Neural cell (in vitro differentiated cells): ENCODE measurements around the gene MAFB. TPM values are rescaled to one million over a fixed set of nuclear protein-coding genes. Genes with fewer than 3 reads are reported as not detected.

Source experiments
- H2AFZ ChIP-seq: fragments of 200-600, 300-800 bp; sonication (generic), shearing (Covaris generic); 2 replicates; pipeline ENCODE4 v1.6.0; 2014; ENCODE audit warnings: low read depth, mild to moderate bottlenecking, antibody characterized with exemption, low read length, moderate library complexity
- H3F3A ChIP-seq: fragments of 200-600 bp; shearing (Covaris generic); 2 replicates; pipeline ENCODE4 v1.6.1; 2016; ENCODE audit warnings: mild to moderate bottlenecking, moderate library complexity, mixed read lengths, antibody characterized with exemption, low read length; ENCODE audit not compliant: insufficient read depth, poor library complexity, severe bottlenecking
- H3K27ac ChIP-seq: fragments of 200-600, 300-800 bp; sonication (generic), shearing (Covaris generic); 2 replicates; pipeline ENCODE4 v1.5.1; 2014; ENCODE audit warnings: mild to moderate bottlenecking, low read length, moderate library complexity
- H3K27me3 ChIP-seq: fragments of 300-800, 200-600 bp; sonication (generic), shearing (Covaris generic); 2 replicates; pipeline ENCODE4 v1.6.0; 2014; ENCODE audit warnings: mild to moderate bottlenecking, low read depth, low read length, moderate library complexity; ENCODE audit not compliant: insufficient read depth
- H3K36me3 ChIP-seq: fragments of 300-800, 200-600 bp; sonication (generic), shearing (Covaris generic); 2 replicates; pipeline ENCODE4 v1.5.1; 2014; ENCODE audit warnings: mild to moderate bottlenecking, antibody characterized with exemption, low read length, moderate library complexity; ENCODE audit not compliant: insufficient read depth
- H3K4me2 ChIP-seq: fragments of 300-800, 200-600 bp; sonication (generic), shearing (Covaris generic); 2 replicates; pipeline ENCODE4 v1.6.0; 2014; ENCODE audit warnings: mild to moderate bottlenecking, low read length
- H3K4me3 ChIP-seq: fragments of 300-800, 200-600 bp; sonication (generic), shearing (Covaris generic); 2 replicates; pipeline ENCODE4 v1.5.1; 2014; ENCODE audit warnings: mild to moderate bottlenecking, low read length, moderate library complexity
- H3K79me2 ChIP-seq: fragments of 200-600 bp; shearing (Covaris generic); replicated peaks from 2 replicates; pipeline ENCODE4 v1.6.0; 2014; ENCODE audit warnings: mild to moderate bottlenecking, low read length, moderate library complexity; ENCODE audit not compliant: insufficient read depth
- H3K9ac ChIP-seq: fragments of 300-800, 200-600 bp; sonication (generic), shearing (Covaris generic); 2 replicates; pipeline ENCODE4 v1.6.1; 2016; ENCODE audit warnings: mild to moderate bottlenecking, low read length, mixed read lengths
- H3K9me2 ChIP-seq: fragments of 200-600 bp; shearing (Covaris generic); 2 replicates; pipeline ENCODE4 v1.6.1; 2016; ENCODE audit warnings: mild to moderate bottlenecking, low read length, mixed read lengths; ENCODE audit not compliant: insufficient read depth
- H3K9me3 ChIP-seq: fragments of 200-600, 300-800 bp; sonication (generic), shearing (Covaris generic); 2 replicates; pipeline ENCODE4 v1.6.1; 2016; ENCODE audit warnings: mild to moderate bottlenecking, mixed run types, low read length, moderate library complexity, mixed read lengths
- H4K20me1 ChIP-seq: fragments of 200-600 bp; shearing (Covaris generic); 2 replicates; pipeline ENCODE4 v1.6.1; 2016; ENCODE audit warnings: mild to moderate bottlenecking, mixed run types; ENCODE audit not compliant: insufficient read depth
- EP300 ChIP-seq: fragments of 450-650 bp; conservative IDR thresholded peaks from 2 replicates; pipeline ENCODE4 v1.6.1; 2014; ENCODE audit warnings: antibody characterized with exemption, mild to moderate bottlenecking, moderate library complexity; ENCODE audit not compliant: poor library complexity, severe bottlenecking
- EZH2 ChIP-seq: fragments of 200-600, 300-800 bp; shearing (Covaris generic), sonication (generic); IDR thresholded peaks from 2 replicates; pipeline ENCODE4 v1.6.1; 2014; ENCODE audit warnings: antibody characterized with exemption, low read length, borderline replicate concordance, mild to moderate bottlenecking; ENCODE audit not compliant: insufficient read depth, poor library complexity, severe bottlenecking
- MXI1 ChIP-seq: fragments of 450-650 bp; conservative IDR thresholded peaks from 2 replicates; pipeline ENCODE4 v1.6.1; 2014; ENCODE audit warnings: antibody characterized with exemption, mild to moderate bottlenecking; ENCODE audit not compliant: poor library complexity, severe bottlenecking
- POLR2AphosphoS5 ChIP-seq: IDR thresholded peaks from 2 replicates; pipeline ENCODE4 v1.6.1; 2012
- RAD21 ChIP-seq: fragments of 450-650 bp; conservative IDR thresholded peaks from 2 replicates; pipeline ENCODE4 v1.6.1; 2014; ENCODE audit warnings: antibody characterized with exemption, mild to moderate bottlenecking, moderate library complexity
- SMC3 ChIP-seq: fragments of 450-650 bp; conservative IDR thresholded peaks from 2 replicates; pipeline ENCODE4 v1.6.1; 2014; ENCODE audit warnings: antibody characterized with exemption, mild to moderate bottlenecking, moderate library complexity; ENCODE audit not compliant: poor library complexity
- TAF1 ChIP-seq: IDR thresholded peaks from 2 replicates; pipeline ENCODE4 v1.6.1; 2012; ENCODE audit warnings: low read depth
- polyA plus RNA-seq: library from polyadenylated mRNA; depleted of rRNA; stranded (reverse); fragments of >200 nt; gene quantifications from 2 replicates; pipeline ENCODE4 v1.2.3, GENCODE V29; 2014
- TF ChIP-seq, protein P1 (sequence below): fragments of 450-650 bp; IDR thresholded peaks from 2 replicates; pipeline ENCODE4 v1.5.1; 2014; ENCODE audit warnings: antibody characterized with exemption, mild to moderate bottlenecking, moderate library complexity; ENCODE audit not compliant: poor library complexity, severe bottlenecking
- TF ChIP-seq, protein P2 (sequence below): IDR thresholded peaks from 2 replicates; pipeline ENCODE4 v1.6.1; 2012; ENCODE audit warnings: borderline replicate concordance

The MAFB gene
- polyA plus RNA-seq, 1 donor from 2014 or later: 5.6 TPM

DNA sequence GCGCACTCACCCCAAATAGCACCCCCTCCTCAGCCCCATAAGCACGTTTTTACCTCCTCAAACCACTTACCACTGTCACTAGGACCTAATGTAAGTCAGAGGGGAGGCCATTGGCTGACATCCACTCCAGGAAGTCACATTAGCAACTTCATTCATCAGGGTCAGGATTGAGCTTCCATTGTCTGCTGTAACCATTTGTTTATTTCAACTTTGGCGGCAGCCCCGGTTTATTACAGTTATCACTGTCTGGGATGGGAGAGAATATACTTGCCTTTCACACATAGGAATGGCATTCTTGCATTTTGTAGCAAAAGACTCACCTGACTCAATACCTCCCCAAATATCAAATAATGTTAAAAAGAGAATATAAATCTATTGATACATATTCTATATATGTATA, 38.3 kb downstream of the MAFB start:
- no peak overlapping the region for H3K4me3 ChIP-seq
- H3K9me3 ChIP-seq: no peaks in the 10 kb centered on the region
- H3F3A ChIP-seq: no peaks in the 10 kb centered on the region
- H3K9ac ChIP-seq: no peak overlapping the region
- TF ChIP-seq TAF1 (no peak), RAD21 (no peak), SMC3 (no peak), EP300 (no peak), POLR2AphosphoS5 (no peak), MXI1 (no peak), EZH2 (no peak)
- TF ChIP-seq, protein P1, sequence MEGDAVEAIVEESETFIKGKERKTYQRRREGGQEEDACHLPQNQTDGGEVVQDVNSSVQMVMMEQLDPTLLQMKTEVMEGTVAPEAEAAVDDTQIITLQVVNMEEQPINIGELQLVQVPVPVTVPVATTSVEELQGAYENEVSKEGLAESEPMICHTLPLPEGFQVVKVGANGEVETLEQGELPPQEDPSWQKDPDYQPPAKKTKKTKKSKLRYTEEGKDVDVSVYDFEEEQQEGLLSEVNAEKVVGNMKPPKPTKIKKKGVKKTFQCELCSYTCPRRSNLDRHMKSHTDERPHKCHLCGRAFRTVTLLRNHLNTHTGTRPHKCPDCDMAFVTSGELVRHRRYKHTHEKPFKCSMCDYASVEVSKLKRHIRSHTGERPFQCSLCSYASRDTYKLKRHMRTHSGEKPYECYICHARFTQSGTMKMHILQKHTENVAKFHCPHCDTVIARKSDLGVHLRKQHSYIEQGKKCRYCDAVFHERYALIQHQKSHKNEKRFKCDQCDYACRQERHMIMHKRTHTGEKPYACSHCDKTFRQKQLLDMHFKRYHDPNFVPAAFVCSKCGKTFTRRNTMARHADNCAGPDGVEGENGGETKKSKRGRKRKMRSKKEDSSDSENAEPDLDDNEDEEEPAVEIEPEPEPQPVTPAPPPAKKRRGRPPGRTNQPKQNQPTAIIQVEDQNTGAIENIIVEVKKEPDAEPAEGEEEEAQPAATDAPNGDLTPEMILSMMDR: no peak
- TF ChIP-seq, protein P2, sequence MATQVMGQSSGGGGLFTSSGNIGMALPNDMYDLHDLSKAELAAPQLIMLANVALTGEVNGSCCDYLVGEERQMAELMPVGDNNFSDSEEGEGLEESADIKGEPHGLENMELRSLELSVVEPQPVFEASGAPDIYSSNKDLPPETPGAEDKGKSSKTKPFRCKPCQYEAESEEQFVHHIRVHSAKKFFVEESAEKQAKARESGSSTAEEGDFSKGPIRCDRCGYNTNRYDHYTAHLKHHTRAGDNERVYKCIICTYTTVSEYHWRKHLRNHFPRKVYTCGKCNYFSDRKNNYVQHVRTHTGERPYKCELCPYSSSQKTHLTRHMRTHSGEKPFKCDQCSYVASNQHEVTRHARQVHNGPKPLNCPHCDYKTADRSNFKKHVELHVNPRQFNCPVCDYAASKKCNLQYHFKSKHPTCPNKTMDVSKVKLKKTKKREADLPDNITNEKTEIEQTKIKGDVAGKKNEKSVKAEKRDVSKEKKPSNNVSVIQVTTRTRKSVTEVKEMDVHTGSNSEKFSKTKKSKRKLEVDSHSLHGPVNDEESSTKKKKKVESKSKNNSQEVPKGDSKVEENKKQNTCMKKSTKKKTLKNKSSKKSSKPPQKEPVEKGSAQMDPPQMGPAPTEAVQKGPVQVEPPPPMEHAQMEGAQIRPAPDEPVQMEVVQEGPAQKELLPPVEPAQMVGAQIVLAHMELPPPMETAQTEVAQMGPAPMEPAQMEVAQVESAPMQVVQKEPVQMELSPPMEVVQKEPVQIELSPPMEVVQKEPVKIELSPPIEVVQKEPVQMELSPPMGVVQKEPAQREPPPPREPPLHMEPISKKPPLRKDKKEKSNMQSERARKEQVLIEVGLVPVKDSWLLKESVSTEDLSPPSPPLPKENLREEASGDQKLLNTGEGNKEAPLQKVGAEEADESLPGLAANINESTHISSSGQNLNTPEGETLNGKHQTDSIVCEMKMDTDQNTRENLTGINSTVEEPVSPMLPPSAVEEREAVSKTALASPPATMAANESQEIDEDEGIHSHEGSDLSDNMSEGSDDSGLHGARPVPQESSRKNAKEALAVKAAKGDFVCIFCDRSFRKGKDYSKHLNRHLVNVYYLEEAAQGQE: no peak
- H4K20me1 ChIP-seq: no peaks in the 10 kb centered on the region
- H3K79me2 ChIP-seq: no peaks in the 10 kb centered on the region
- no peaks in the 10 kb centered on the region for H3K27me3 ChIP-seq
- no peaks in the 10 kb centered on the region for H3K36me3 ChIP-seq
- no peak overlapping the region for H2AFZ ChIP-seq
- no peaks in the 10 kb centered on the region for H3K9me2 ChIP-seq
- no peak overlapping the region for H3K27ac ChIP-seq
- no peak overlapping the region for H3K4me2 ChIP-seq

DNA sequence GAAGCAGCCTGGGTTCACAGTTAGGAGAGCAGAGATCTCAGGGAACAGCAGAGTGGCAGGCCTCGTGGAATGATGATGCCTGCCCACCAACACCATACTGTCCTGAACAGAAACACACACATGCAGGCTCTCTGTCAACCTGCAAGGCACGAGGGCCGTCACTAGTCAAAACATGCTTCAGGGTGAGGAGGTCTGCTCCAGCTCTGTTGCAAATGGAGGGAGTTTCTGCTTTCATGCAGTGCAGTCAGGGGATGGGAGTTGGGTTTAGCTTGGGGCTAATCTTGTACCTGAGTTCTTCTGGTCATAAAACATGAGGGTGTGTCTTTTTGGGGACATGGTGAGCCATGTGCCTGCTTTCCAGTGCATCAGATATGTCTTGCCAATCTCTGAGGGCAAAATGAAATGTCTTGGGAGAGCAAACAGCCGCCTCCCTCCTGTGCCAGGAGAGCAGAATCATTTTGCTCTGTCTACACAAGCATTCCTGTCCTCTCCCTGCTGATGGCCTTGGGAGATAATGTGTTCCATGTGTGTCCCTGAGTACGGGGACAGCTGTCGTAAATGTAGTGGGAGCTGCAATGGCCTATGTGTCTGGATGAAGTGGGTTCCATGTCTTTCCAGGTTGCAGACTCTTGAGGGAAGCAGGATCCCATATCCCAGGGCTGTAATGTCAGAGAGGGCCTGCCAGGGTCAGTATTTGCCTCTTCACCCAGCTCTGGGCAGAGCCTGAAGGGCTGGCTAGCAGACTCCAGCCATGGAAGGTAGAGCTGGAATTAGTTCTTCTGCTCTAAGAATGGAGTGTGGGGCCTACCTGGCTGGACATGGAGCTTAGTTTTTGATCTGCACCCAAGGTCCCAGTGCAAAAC, 40.6 kb downstream of the MAFB start:
- TF ChIP-seq EP300: no peak
- TF ChIP-seq SMC3: no peak
- no peak for TF ChIP-seq TAF1
- TF ChIP-seq EZH2: no peak
- TF ChIP-seq, protein P1: no peak
- no peak for TF ChIP-seq POLR2AphosphoS5
- TF ChIP-seq MXI1: no peak
- TF ChIP-seq, protein P2: no peak
- TF ChIP-seq RAD21: no peak
- no peak overlapping the region for H3K9ac ChIP-seq
- no peak overlapping the region for H3K4me3 ChIP-seq
- no peaks in the 10 kb centered on the region for H3K9me3 ChIP-seq
- H3K36me3 ChIP-seq: no peaks in the 10 kb centered on the region
- H4K20me1 ChIP-seq: no peaks in the 10 kb centered on the region
- H3K9me2 ChIP-seq: no peaks in the 10 kb centered on the region
- H3K27ac ChIP-seq: no peak overlapping the region
- H3K79me2 ChIP-seq: no peaks in the 10 kb centered on the region
- no peaks in the 10 kb centered on the region for H3F3A ChIP-seq
- H3K27me3 ChIP-seq: no peaks in the 10 kb centered on the region
- H2AFZ ChIP-seq: no peak overlapping the region
- no peak overlapping the region for H3K4me2 ChIP-seq
